ENCODE results near the gene TP73. TPM values are rescaled to one million over a fixed set of nuclear protein-coding genes. Genes with fewer than 3 reads are reported as not detected.

The TP73 gene
- polyA plus RNA-seq, 1 donor from 2014 or later: not detected

DNA sequence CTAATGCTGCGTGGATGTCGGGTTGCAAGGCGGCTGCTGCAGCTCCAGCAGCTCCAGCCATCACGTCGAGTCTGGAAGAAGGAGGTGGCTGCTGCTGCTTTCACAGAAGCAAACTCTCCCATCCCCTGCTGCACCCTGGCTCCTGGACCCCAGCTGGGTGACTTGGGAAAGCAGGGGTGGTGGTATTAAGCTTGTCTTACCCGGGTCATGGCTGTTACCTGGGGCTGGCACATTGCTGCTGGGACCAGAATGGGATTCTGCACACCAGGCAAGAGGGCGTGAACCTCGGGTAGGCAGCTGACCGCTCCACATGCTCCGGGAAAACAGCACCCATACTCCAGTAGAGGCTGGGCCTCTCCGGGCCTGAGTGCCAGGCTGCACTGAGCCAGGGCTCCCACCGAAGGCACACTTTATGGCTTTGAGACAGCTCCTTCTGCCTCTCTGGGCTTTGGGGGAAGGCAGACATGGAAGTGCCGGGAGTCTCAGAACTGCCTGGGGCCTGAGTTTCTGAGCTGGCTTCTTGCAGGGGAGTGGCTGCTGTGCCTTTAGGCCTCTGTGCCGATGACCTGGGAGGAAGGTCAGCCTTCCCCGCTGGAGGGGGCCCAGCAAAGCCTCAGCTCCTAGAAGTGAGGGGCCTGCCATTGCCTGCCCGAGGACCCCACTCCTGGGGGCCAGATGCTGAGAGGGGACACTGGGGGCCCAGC, 121.4 kb downstream of the TP73 start:
- H3K27ac ChIP-seq (ENCODE audit: low read length): no peak overlapping the region
- no peaks in the 10 kb centered on the region for H3K36me3 ChIP-seq (ENCODE audit: insufficient read depth, low read length)
- no peaks in the 10 kb centered on the region for H4K20me1 ChIP-seq (ENCODE audit: insufficient read depth)
- H3K9ac ChIP-seq (ENCODE audit: low read length): no peak overlapping the region
- H3K79me2 ChIP-seq (replicated peaks; ENCODE audit: insufficient read depth, low read length): no peaks in the 10 kb centered on the region
- H3K9me3 ChIP-seq (ENCODE audit: low read length): no peaks in the 10 kb centered on the region
- peaks cover 4% of the 10 kb centered on the region for H3K27me3 ChIP-seq (ENCODE audit: insufficient read depth, low read depth, low read length)
- no peak for TF ChIP-seq MXI1 (conservative IDR thresholded peaks at IDR 0.05; ENCODE audit: poor library complexity, severe bottlenecking)
- TF ChIP-seq EP300 (conservative IDR thresholded peaks at IDR 0.05; ENCODE audit: poor library complexity, severe bottlenecking): no peak
- TF ChIP-seq RAD21 (conservative IDR thresholded peaks at IDR 0.05): no peak
- no peak for TF ChIP-seq POLR2AphosphoS5 (IDR thresholded peaks at IDR 0.05)
- TF ChIP-seq, protein P1, sequence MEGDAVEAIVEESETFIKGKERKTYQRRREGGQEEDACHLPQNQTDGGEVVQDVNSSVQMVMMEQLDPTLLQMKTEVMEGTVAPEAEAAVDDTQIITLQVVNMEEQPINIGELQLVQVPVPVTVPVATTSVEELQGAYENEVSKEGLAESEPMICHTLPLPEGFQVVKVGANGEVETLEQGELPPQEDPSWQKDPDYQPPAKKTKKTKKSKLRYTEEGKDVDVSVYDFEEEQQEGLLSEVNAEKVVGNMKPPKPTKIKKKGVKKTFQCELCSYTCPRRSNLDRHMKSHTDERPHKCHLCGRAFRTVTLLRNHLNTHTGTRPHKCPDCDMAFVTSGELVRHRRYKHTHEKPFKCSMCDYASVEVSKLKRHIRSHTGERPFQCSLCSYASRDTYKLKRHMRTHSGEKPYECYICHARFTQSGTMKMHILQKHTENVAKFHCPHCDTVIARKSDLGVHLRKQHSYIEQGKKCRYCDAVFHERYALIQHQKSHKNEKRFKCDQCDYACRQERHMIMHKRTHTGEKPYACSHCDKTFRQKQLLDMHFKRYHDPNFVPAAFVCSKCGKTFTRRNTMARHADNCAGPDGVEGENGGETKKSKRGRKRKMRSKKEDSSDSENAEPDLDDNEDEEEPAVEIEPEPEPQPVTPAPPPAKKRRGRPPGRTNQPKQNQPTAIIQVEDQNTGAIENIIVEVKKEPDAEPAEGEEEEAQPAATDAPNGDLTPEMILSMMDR (IDR thresholded peaks at IDR 0.05; ENCODE audit: poor library complexity, severe bottlenecking): no peak
- H3K4me2 ChIP-seq (ENCODE audit: low read length): no peak overlapping the region
- H3F3A ChIP-seq (ENCODE audit: insufficient read depth, low read length, poor library complexity, severe bottlenecking): no peaks in the 10 kb centered on the region
- H3K9me2 ChIP-seq (ENCODE audit: insufficient read depth, low read length): no peaks in the 10 kb centered on the region
- H3K4me3 ChIP-seq (ENCODE audit: low read length): no peak overlapping the region
- H2AFZ ChIP-seq (ENCODE audit: low read depth, low read length): no peak overlapping the region

DNA sequence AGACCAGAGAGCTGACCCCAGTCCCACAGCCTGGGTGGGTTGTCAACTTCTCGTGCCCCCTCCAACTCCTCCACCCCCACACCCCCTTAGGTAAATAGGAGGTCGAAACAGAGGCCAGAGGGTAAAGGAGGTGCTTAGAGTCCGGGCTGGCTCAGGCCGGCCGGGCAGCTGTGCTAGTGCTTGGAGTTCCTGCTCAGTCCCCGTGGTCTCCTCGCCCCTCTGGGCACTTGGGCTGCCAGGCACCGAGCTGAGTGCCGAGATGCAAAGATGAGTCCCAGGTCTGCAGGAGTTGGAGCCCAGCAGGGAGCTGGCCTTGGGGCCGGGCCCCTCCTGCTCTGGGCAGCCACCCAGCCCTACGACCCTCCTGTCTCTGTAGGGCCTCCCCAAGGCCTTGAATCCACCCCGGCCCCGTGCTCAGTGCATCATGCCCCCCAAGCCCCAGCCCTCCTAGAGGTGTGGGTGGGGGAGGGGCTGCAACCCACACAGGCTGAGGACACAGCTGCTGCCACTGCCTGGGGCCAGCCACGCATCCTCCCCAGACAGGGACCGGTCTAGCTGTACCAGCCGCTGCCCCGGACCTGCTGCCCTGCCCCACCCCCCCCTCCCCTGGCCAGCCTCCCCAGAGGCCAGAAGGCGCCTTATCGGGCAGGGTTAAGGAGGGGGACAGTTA, 122.1 kb downstream of the TP73 start:
- no peaks in the 10 kb centered on the region for H4K20me1 ChIP-seq (ENCODE audit: insufficient read depth)
- peaks cover 4% of the 10 kb centered on the region for H3K27me3 ChIP-seq (ENCODE audit: insufficient read depth, low read depth, low read length)
- H3K9me3 ChIP-seq (ENCODE audit: low read length): no peaks in the 10 kb centered on the region
- no peaks in the 10 kb centered on the region for H3K79me2 ChIP-seq (replicated peaks; ENCODE audit: insufficient read depth, low read length)
- no peak overlapping the region for H3K9ac ChIP-seq (ENCODE audit: low read length)
- H2AFZ ChIP-seq (ENCODE audit: low read depth, low read length): no peak overlapping the region
- no peaks in the 10 kb centered on the region for H3F3A ChIP-seq (ENCODE audit: insufficient read depth, low read length, poor library complexity, severe bottlenecking)
- TF ChIP-seq EZH2 (IDR thresholded peaks at IDR 0.05; ENCODE audit: borderline replicate concordance, insufficient read depth, low read length, poor library complexity, severe bottlenecking) (no peak), MXI1 (conservative IDR thresholded peaks at IDR 0.05; ENCODE audit: poor library complexity, severe bottlenecking) (no peak)
- no peaks in the 10 kb centered on the region for H3K9me2 ChIP-seq (ENCODE audit: insufficient read depth, low read length)
- H3K27ac ChIP-seq (ENCODE audit: low read length): no peak overlapping the region
- H3K4me3 ChIP-seq (ENCODE audit: low read length): no peak overlapping the region
- no peak overlapping the region for H3K4me2 ChIP-seq (ENCODE audit: low read length)
- H3K36me3 ChIP-seq (ENCODE audit: insufficient read depth, low read length): no peaks in the 10 kb centered on the region

DNA sequence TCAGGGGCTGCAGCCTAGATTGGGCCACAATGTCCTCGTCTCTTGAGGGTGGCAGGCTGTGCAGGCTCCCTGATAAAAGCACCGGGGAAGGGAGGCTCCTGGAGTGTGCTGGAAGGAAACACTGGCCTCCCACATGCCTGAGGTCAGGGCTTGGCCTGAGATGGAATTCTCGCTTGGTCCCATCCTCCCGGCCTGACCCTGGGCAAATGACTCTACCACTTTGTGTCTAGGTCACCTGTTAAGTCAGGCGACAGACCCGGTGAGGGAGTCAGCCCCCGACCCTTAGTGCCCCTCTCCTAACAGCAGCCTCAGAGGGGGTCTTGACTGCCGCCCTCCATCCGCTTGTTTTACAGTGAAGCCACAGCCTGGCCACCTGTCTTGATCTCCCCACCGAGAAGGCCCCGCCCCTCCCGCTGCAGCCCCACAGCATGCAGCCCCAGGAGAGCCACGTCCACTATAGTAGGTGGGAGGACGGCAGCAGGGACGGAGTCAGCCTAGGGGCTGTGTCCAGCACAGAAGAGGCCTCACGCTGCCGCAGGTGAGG, 122.7 kb downstream of the TP73 start:
- Histone ChIP-seq H3K4me3 (ENCODE audit: low read length) (no peak overlapping the region), H3K79me2 (replicated peaks; ENCODE audit: insufficient read depth, low read length) (no peaks in the 10 kb centered on the region), H3K36me3 (ENCODE audit: insufficient read depth, low read length) (no peaks in the 10 kb centered on the region), H3K9ac (ENCODE audit: low read length) (no peak overlapping the region), H2AFZ (ENCODE audit: low read depth, low read length) (no peak overlapping the region), H3K4me2 (ENCODE audit: low read length) (no peak overlapping the region), H3K9me3 (ENCODE audit: low read length) (no peaks in the 10 kb centered on the region), H3K9me2 (ENCODE audit: insufficient read depth, low read length) (no peaks in the 10 kb centered on the region), H4K20me1 (ENCODE audit: insufficient read depth) (no peaks in the 10 kb centered on the region), H3F3A (ENCODE audit: insufficient read depth, low read length, poor library complexity, severe bottlenecking) (no peaks in the 10 kb centered on the region), H3K27ac (ENCODE audit: low read length) (no peak overlapping the region), H3K27me3 (ENCODE audit: insufficient read depth, low read depth, low read length) (peaks cover 4% of the 10 kb centered on the region)
- no peak for TF ChIP-seq POLR2AphosphoS5 (IDR thresholded peaks at IDR 0.05)
- TF ChIP-seq, protein P2, sequence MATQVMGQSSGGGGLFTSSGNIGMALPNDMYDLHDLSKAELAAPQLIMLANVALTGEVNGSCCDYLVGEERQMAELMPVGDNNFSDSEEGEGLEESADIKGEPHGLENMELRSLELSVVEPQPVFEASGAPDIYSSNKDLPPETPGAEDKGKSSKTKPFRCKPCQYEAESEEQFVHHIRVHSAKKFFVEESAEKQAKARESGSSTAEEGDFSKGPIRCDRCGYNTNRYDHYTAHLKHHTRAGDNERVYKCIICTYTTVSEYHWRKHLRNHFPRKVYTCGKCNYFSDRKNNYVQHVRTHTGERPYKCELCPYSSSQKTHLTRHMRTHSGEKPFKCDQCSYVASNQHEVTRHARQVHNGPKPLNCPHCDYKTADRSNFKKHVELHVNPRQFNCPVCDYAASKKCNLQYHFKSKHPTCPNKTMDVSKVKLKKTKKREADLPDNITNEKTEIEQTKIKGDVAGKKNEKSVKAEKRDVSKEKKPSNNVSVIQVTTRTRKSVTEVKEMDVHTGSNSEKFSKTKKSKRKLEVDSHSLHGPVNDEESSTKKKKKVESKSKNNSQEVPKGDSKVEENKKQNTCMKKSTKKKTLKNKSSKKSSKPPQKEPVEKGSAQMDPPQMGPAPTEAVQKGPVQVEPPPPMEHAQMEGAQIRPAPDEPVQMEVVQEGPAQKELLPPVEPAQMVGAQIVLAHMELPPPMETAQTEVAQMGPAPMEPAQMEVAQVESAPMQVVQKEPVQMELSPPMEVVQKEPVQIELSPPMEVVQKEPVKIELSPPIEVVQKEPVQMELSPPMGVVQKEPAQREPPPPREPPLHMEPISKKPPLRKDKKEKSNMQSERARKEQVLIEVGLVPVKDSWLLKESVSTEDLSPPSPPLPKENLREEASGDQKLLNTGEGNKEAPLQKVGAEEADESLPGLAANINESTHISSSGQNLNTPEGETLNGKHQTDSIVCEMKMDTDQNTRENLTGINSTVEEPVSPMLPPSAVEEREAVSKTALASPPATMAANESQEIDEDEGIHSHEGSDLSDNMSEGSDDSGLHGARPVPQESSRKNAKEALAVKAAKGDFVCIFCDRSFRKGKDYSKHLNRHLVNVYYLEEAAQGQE (IDR thresholded peaks at IDR 0.05; ENCODE audit: borderline replicate concordance): no peak
- TF ChIP-seq SMC3 (conservative IDR thresholded peaks at IDR 0.05; ENCODE audit: poor library complexity): no peak
- TF ChIP-seq MXI1 (conservative IDR thresholded peaks at IDR 0.05; ENCODE audit: poor library complexity, severe bottlenecking): no peak
- TF ChIP-seq EZH2 (IDR thresholded peaks at IDR 0.05; ENCODE audit: borderline replicate concordance, insufficient read depth, low read length, poor library complexity, severe bottlenecking): no peak
- TF ChIP-seq EP300 (conservative IDR thresholded peaks at IDR 0.05; ENCODE audit: poor library complexity, severe bottlenecking): no peak
- no peak for TF ChIP-seq RAD21 (conservative IDR thresholded peaks at IDR 0.05)
- TF ChIP-seq, protein P1 (IDR thresholded peaks at IDR 0.05; ENCODE audit: poor library complexity, severe bottlenecking): no peak
- TF ChIP-seq TAF1 (IDR thresholded peaks at IDR 0.05; ENCODE audit: low read depth): no peak

All from neural cell (in vitro differentiated cells).